Inflammatory macrophage treated with lipopolysaccharide for 4 hours (primary cell): ENCODE data around the gene HDAC11.
A peak's percentile ranks its signal among the peaks of the same experiment; 100 is the strongest.
"Not testable (repeated sequence)": the region's sequence is repeated elsewhere in the genome, so short reads cannot be mapped to it uniquely, and the experiment has no call there.

Experiments used
- DNase-seq: peaks from one replicate; pipeline ENCODE4 v3.0.0-alpha.2; 2020

Gene HDAC11

GRCh38 chr3:13479582-13480339, at the start of gene HDAC11:
TSS of gene HDAC11 (plus strand) at chr3:13480306. CDS start at chr3:13480348, 42 bp downstream.
- peak; percentile 99 for DNase-seq

GRCh38 chr3:13430411-13430875, 49.7 kb upstream of the HDAC11 start:
- DNase-seq = not testable (repeated sequence)

GRCh38 chr3:13432093-13432492, 48.0 kb upstream of the HDAC11 start:
- no peak for DNase-seq

- DNase-seq = no peak
These were observed 46.2 kb upstream of the HDAC11 start for GRCh38 chr3:13433912-13434311.

GRCh38 chr3:13436213-13436612, 43.9 kb upstream of the HDAC11 start:
- not testable (repeated sequence) for DNase-seq

GRCh38 chr3:13440204-13440817, 39.8 kb upstream of the HDAC11 start:
- no peak for DNase-seq

- DNase-seq = not testable (repeated sequence)
These were observed 37.2 kb upstream of the HDAC11 start for GRCh38 chr3:13442882-13443281.

- peak; percentile 7 for DNase-seq
These were observed 28.8 kb upstream of the HDAC11 start for GRCh38 chr3:13451301-13451673.

GRCh38 chr3:13452490-13453335, 27.4 kb upstream of the HDAC11 start:
- DNase-seq = peak; percentile 68

- no peak for DNase-seq
These were observed 24.5 kb upstream of the HDAC11 start for GRCh38 chr3:13455644-13456043.

- no peak for DNase-seq
These were observed 22.5 kb upstream of the HDAC11 start for GRCh38 chr3:13457593-13457992.

- DNase-seq = no peak
These were observed 20.3 kb upstream of the HDAC11 start for GRCh38 chr3:13459605-13460340.

GRCh38 chr3:13460341-13460736, 19.8 kb upstream of the HDAC11 start:
- DNase-seq = no peak

- peak; percentile 31 for DNase-seq
These were observed 18.7 kb upstream of the HDAC11 start for GRCh38 chr3:13461169-13462124.

GRCh38 chr3:13462125-13462629, 17.9 kb upstream of the HDAC11 start:
- DNase-seq = no peak

- no peak for DNase-seq
These were observed 17.3 kb upstream of the HDAC11 start for GRCh38 chr3:13462822-13463221.

- no peak for DNase-seq
These were observed 16.3 kb upstream of the HDAC11 start for GRCh38 chr3:13463618-13464400.

- no peak for DNase-seq
These were observed 14.8 kb upstream of the HDAC11 start for GRCh38 chr3:13465236-13465873.

- DNase-seq = no peak
These were observed 13.3 kb upstream of the HDAC11 start for GRCh38 chr3:13466781-13467180.
